ENCODE measurements around the gene TERT. TPM values are rescaled to one million over a fixed set of nuclear protein-coding genes. Genes with fewer than 3 reads are reported as not detected.

Gene TERT
- total and polyA plus RNA-seq, 2 of the 8 experiments (the other 6 are each of a cell fraction or from before 2014, with no cell fraction given) = 13.1 to 23.1 TPM

DNA sequence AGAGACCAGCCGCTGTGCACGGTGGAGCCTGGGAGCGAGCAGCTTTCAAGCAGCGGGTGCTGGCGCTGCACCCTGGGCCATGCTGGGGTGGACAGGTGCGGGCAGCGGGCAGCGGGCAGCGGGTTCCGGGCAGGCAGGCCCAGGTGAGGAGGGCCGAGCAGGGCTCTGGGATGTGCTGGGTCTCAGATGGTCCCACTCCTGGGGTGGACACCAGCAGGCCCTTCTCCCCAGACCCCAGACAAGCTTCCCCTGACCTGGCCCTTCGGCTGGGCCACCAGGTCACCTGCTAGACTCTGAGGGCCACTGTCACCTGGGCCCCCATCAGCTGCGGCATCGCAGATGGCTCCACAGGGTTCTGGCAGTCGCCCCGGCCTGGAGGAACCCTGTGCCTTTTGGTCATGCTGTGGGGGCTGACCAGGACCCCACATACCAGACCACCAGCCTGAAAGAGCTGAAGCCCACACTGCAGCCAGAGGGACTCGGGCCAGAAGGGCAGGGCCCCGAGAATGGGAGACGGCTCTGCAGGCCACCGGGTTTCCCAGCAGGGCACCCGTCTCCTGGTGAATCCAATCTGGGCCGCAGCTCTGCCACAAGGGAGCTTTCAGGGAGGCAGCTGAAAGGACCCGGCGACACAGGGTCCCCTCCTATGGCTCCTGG lies 91.4 kb downstream of the TERT start:
- no peak overlapping the region for H3K4me3 ChIP-seq (ENCODE audit: extremely low read depth in 1 of 4, insufficient read depth in 2 of 4, low read depth in 3 of 4, low read length in 4 of 4)
- H2AK5ac ChIP-seq (ENCODE audit: low read depth, low read length) = no peak overlapping the region
- H3K79me2 ChIP-seq (ENCODE audit: control insufficient read depth in 1 of 2, insufficient read depth in 2 of 2, low read length in 2 of 2) = no peaks in the 10 kb centered on the region
- H2BK15ac ChIP-seq (ENCODE audit: low read length) = no peak overlapping the region
- no peak overlapping the region for H3K23ac ChIP-seq (ENCODE audit: insufficient read length)
- H4K20me1 ChIP-seq (replicated peaks in 1 of 2; ENCODE audit: control insufficient read depth in 1 of 2, insufficient read depth in 2 of 2, low read length in 2 of 2) = no peaks in the 10 kb centered on the region
- no peak overlapping the region for H3K4me2 ChIP-seq (ENCODE audit: insufficient read depth in 1 of 2, low read depth in 2 of 2, low read length in 2 of 2)
- FAIRE-seq (no peak), DNase-seq (ENCODE audit: low read depth in 1 of 2, low spot score in 2 of 2) (no peak)
- no peak overlapping the region for H3K18ac ChIP-seq (ENCODE audit: extremely low read depth, low read length)
- H4K91ac ChIP-seq (replicated peaks; ENCODE audit: insufficient read length, low read length) = no peak overlapping the region
- H3K56ac ChIP-seq (replicated peaks; ENCODE audit: insufficient read length, low read depth, low read length) = no peak overlapping the region
- H3K9ac ChIP-seq (replicated peaks in 1 of 4; ENCODE audit: extremely low read depth in 1 of 4, low read depth in 3 of 4, low read length in 3 of 4) = no peak overlapping the region
- H3K14ac ChIP-seq (ENCODE audit: insufficient read length) = no peak overlapping the region
- H2BK5ac ChIP-seq (ENCODE audit: low read depth, low read length) = no peak overlapping the region
- no peak overlapping the region for H2BK120ac ChIP-seq (replicated peaks; ENCODE audit: low read depth, low read length)
- no peak overlapping the region for H2AFZ ChIP-seq (ENCODE audit: low read length)
- 89% methylated on average over 19 of the region's 24 CpGs; no CpG with 5 or more reads in 1 of the 2 experiments for WGBS, 2 experiments (ENCODE audit: extremely low coverage in 1 of 2, insufficient coverage in 1 of 2, insufficient read length in 1 of 2, insufficient replicate concordance in 2 of 2, low coverage in 1 of 2, low lambda C conversion rate in 2 of 2, missing lambda C conversion rate in 1 of 2)
- no peak overlapping the region for H3K4ac ChIP-seq (replicated peaks; ENCODE audit: insufficient read length, low read depth, low read length)
- H3K23me2 ChIP-seq (ENCODE audit: low read depth, low read length) = no peaks in the 10 kb centered on the region
- no peaks in the 10 kb centered on the region for H3K36me3 ChIP-seq (ENCODE audit: control insufficient read depth in 2 of 4, insufficient read depth in 4 of 4, low read length in 3 of 4)
- POLR2A ChIA-PET (ENCODE audit: partially characterized antibody) = interaction anchor here (1.1 to 1.3 kb wide), 2 partner anchors 91 to 112 kb away, joined by 3 read pairs; no protein-coding TSS in a partner anchor
- CTCF ChIA-PET (ENCODE audit: partially characterized antibody) = interaction anchor here (0.7 to 3.7 kb wide), 6 partner anchors 10 to 272 kb away, joined by 3 to 15 read pairs (median 4); no protein-coding TSS in a partner anchor
- no peak overlapping the region for H3K27ac ChIP-seq (ENCODE audit: low read depth, low read length)
- H2BK12ac ChIP-seq (ENCODE audit: low read depth, low read length) = no peak overlapping the region
- no peaks in the 10 kb centered on the region for H3K9me3 ChIP-seq (ENCODE audit: insufficient read depth in 2 of 2, low read depth in 1 of 2, low read length in 1 of 2)
- no peak overlapping the region for H4K8ac ChIP-seq (ENCODE audit: extremely low read depth, insufficient read depth, low read length)
- no peaks in the 10 kb centered on the region; a peak in 1 of 7 replicates for H3K27me3 ChIP-seq (replicated peaks in 1 of 4; ENCODE audit: control insufficient read depth in 3 of 4, extremely low read depth in 1 of 4, insufficient read depth in 3 of 4, low read length in 3 of 4)
- no peak overlapping the region for H2BK20ac ChIP-seq (ENCODE audit: low read length)
- peaks cover 0 to 3% (median 0%) of the 10 kb centered on the region in 4 experiments; a peak in 1 of 7 replicates for H3K4me1 ChIP-seq (replicated peaks in 1 of 4; ENCODE audit: control insufficient read depth in 3 of 4, insufficient read depth in 4 of 4, low read length in 3 of 4)
- H3K79me1 ChIP-seq (ENCODE audit: low read depth, low read length) = no peaks in the 10 kb centered on the region
- H4K5ac ChIP-seq (ENCODE audit: insufficient read length, low read depth, low read length) = no peak overlapping the region
- TF ChIP-seq ASH2L (IDR thresholded peaks at IDR 0.05; ENCODE audit: low read length) (no peak), RNF2 (IDR thresholded peaks at IDR 0.05; ENCODE audit: borderline replicate concordance, low read depth, low read length, missing control alignments, poor library complexity, severe bottlenecking) (no peak), SP2 (IDR thresholded peaks at IDR 0.05; ENCODE audit: low read length) (no peak), YY1 (IDR thresholded peaks at IDR 0.05; ENCODE audit: low read depth, low read length) (no peak), CHD2 (IDR thresholded peaks at IDR 0.05; ENCODE audit: low read length) (no peak)
